Measurements from ENCODE around the gene CKS1B. TPM values are rescaled to one million over a fixed set of nuclear protein-coding genes. Genes with fewer than 3 reads are reported as not detected.

Gene CKS1B
- total RNA-seq, 5 donors from 2014 or later (not counting 1 experiment from before 2014, with no cell fraction given) = 7.9 to 11.8 (median 10.3) TPM

DNA sequence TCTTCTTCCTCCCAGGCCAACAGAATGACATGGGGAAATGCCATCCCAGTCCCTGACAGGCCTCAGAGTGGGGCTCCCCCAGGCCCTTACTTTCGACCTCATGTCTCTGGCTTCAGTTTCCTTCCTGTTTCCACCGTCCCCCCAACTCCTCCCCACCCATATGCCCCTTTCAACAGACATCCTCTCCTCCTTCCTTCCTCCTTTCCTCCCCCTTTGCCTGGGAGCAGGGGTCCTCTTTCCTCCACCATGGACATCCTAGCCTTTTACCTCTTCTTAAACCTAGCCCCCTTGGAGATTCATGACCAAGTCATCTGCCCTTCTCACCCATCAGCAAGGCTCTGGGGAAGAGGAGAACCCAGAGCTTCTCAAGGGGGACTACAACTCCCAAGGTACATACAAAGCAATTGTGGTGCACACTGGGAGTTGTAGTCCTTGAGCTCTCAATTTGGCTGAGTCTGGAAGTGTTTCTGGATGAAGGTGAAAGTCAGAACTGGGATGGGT is 32.2 kb downstream of the CKS1B start:
- CTCF ChIA-PET = interaction anchor here (0.5 to 1.1 kb wide), 7 partner anchors 9 to 451 kb away, joined by 3 to 10 read pairs (median 6); no protein-coding TSS in a partner anchor
- H3K4me1 ChIP-seq (ENCODE audit: control insufficient read depth in 1 of 2, extremely low read depth in 1 of 2, insufficient read depth in 2 of 2, low read length in 2 of 2) = peaks cover 29 to 91% of the 10 kb centered on the region in 2 experiments
- peak in 6 of 35 experiments; percentile 40 to 72 (median 46) for DNase-seq
- Mint-ChIP-seq H3K27me3 (no peaks in the 10 kb centered on the region), H3K36me3 (no peaks in the 10 kb centered on the region), H3K27ac (peak overlapping the region; percentile 94 to 97), H3K4me1 (peaks cover 64 to 73% (median 68%) of the 10 kb centered on the region in 3 donors), H3K9me3 (no peaks in the 10 kb centered on the region), H3K4me3 (peak overlapping the region; percentile 17 to 89 (median 35))
- H3K4me3 ChIP-seq (ENCODE audit: control insufficient read depth in 1 of 2, extremely low read depth in 1 of 2, low read length in 1 of 2) = no peak overlapping the region
- no peaks in the 10 kb centered on the region for H3K36me3 ChIP-seq (ENCODE audit: control insufficient read depth in 2 of 2, extremely low read depth in 1 of 2, insufficient read depth in 1 of 2, low read length in 1 of 2)
- POLR2A ChIA-PET = interaction anchor here in 1 of 2 donors (0.6 kb wide), 1 partner anchor 799 kb away, joined by 3 read pairs; no protein-coding TSS in a partner anchor
- H3K27ac ChIP-seq (ENCODE audit: low read length) = peak overlapping the region; percentile 78
- H3K27me3 ChIP-seq (replicated peaks in 1 of 2; ENCODE audit: control insufficient read depth in 2 of 2, extremely low read depth in 1 of 2, insufficient read depth in 2 of 2, low read length in 1 of 2) = no peaks in the 10 kb centered on the region
- no peaks in the 10 kb centered on the region for H3K9me3 ChIP-seq
- 0% methylated on average over 2 of the region's 2 CpGs for WGBS (ENCODE audit: insufficient coverage)
- ATAC-seq (replicated peaks in 1 of 4) = peak; percentile 18 to 53 (median 24)

DNA sequence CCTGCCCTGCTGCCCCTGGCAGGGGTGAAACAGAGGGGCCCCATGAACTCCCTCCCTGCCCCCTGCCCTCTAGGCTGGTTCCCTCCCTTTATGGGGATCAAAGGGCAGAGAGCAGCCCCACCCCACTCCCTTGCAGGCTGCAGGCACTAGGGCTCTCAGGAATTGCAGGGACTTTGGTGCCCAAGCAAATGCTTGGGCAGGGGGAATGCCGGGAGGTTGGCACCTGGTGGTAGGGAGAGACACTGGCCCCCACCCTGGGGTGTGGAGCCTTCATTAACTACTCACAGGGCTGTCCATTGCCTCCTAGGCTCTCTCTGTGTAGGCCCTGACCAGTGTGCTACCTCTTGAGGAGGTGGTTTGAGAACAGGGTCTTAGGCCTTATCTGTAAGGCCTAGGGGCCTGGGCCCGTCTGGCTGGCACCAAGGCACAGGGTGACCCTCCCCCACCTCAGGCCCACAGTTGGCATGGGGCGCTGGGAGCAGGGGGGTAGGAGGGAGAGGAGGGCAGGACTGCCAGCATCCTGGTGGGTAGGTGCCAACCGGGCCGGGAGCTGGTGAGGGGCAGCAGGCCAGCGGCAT is 32.9 kb downstream of the CKS1B start:
- peak in 1 of 4 experiments; percentile 2 for ATAC-seq (replicated peaks in 1 of 4)
- Histone ChIP-seq H3K4me1 (ENCODE audit: control insufficient read depth in 1 of 2, extremely low read depth in 1 of 2, insufficient read depth in 2 of 2, low read length in 2 of 2) (peaks cover 33 to 97% of the 10 kb centered on the region in 2 experiments), H3K36me3 (ENCODE audit: control insufficient read depth in 2 of 2, extremely low read depth in 1 of 2, insufficient read depth in 1 of 2, low read length in 1 of 2) (no peaks in the 10 kb centered on the region), H3K9me3 (no peaks in the 10 kb centered on the region), H3K27me3 (replicated peaks in 1 of 2; ENCODE audit: control insufficient read depth in 2 of 2, extremely low read depth in 1 of 2, insufficient read depth in 2 of 2, low read length in 1 of 2) (no peaks in the 10 kb centered on the region), H3K4me3 (ENCODE audit: control insufficient read depth in 1 of 2, extremely low read depth in 1 of 2, low read length in 1 of 2) (no peak overlapping the region), H3K27ac (ENCODE audit: low read length) (peak overlapping the region; percentile 80)
- POLR2A ChIA-PET = interaction anchor here (0.6 to 0.7 kb wide), 2 partner anchors 11 to 799 kb away, joined by 3 read pairs; no protein-coding TSS in a partner anchor
- Mint-ChIP-seq H3K4me3 (peak overlapping the region in 1 of 3 donors; percentile 89), H3K27ac (peak overlapping the region; percentile 94 to 97), H3K4me1 (peaks cover 69 to 79% (median 73%) of the 10 kb centered on the region in 3 donors), H3K9me3 (no peaks in the 10 kb centered on the region), H3K36me3 (no peaks in the 10 kb centered on the region), H3K27me3 (no peaks in the 10 kb centered on the region)
- CTCF ChIA-PET = interaction anchor here (0.6 to 1.0 kb wide), 5 partner anchors 10 to 78 kb away, joined by 3 to 10 read pairs (median 6); no protein-coding TSS in a partner anchor
- DNase-seq = no peak
- WGBS (ENCODE audit: insufficient coverage) = 89% methylated on average over 3 of the region's 6 CpGs

DNA sequence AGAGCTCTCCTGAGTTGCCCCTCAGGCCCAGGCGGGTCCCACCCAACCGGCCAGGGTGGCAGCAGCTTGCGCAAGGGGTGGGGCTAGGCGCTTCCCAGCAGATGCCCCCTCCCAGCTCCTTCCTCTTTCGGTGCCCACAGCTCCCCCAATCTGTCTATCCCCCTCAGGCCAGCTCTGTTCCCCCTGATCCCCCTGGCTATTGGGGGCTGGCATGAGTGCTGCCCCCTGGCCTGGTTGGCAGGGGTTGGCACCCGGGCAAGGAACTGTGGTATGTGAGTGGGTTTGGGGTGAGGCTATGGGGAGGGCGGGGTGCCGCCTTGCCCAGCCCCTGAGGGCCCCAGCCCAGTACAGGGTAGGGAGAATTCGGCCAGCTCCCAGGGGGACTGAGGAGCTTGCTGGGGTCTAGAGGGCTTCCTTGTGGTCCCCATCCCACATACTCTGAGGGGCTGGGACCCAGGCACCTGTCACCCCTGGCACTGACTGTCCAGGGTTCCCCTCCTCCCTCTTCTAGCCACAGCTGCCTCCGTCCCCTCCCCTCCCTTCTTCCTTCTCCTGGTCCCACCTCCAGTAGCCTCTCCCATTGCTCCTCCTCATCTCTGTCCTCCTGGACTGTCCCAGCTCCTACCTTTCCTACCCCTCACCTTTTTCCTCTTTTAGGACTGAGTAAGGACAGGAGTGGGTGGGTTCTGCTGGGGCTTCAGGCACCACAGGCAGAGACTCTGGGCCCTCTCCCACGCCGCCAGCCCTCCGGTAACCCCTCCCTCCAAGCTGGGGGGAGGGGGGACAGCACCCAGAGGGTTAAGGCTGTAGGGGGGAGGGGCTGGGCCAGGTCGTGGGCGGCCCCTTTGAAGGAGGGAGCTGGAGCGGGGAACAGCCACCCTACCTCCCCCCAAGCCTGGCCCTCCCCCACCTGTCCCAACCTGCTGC is 33.8 kb downstream of the CKS1B start:
- ChIA-PET CTCF (interaction anchor here in 1 of 2 donors (0.7 to 1.0 kb wide), 2 partner anchors 9 to 10 kb away, joined by 3 to 10 read pairs; no protein-coding TSS in a partner anchor), POLR2A (interaction anchor here in 1 of 2 donors (0.6 to 0.7 kb wide), 2 partner anchors 12 to 47 kb away, joined by 3 to 4 read pairs; no protein-coding TSS in a partner anchor)
- no peaks in the 10 kb centered on the region for H3K9me3 ChIP-seq
- Mint-ChIP-seq H3K9me3 (no peaks in the 10 kb centered on the region), H3K4me1 (peaks cover 78 to 88% (median 83%) of the 10 kb centered on the region in 3 donors), H3K36me3 (no peaks in the 10 kb centered on the region), H3K4me3 (peak overlapping the region; percentile 74 to 89 (median 83)), H3K27me3 (no peaks in the 10 kb centered on the region), H3K27ac (peak overlapping the region; percentile 92 to 95)
- peak in 1 of 35 experiments; percentile 28 for DNase-seq
- peaks cover 39 to 99% of the 10 kb centered on the region in 2 experiments for H3K4me1 ChIP-seq (ENCODE audit: control insufficient read depth in 1 of 2, extremely low read depth in 1 of 2, insufficient read depth in 2 of 2, low read length in 2 of 2)
- H3K27me3 ChIP-seq (replicated peaks in 1 of 2; ENCODE audit: control insufficient read depth in 2 of 2, extremely low read depth in 1 of 2, insufficient read depth in 2 of 2, low read length in 1 of 2) = no peaks in the 10 kb centered on the region
- peak overlapping the region; percentile 80 for H3K27ac ChIP-seq (ENCODE audit: low read length)
- WGBS (ENCODE audit: insufficient coverage) = 25% methylated on average over 2 of the region's 16 CpGs
- ATAC-seq (replicated peaks in 1 of 4) = no peak
- no peaks in the 10 kb centered on the region for H3K36me3 ChIP-seq (ENCODE audit: control insufficient read depth in 2 of 2, extremely low read depth in 1 of 2, insufficient read depth in 1 of 2, low read length in 1 of 2)
- H3K4me3 ChIP-seq (ENCODE audit: control insufficient read depth in 1 of 2, extremely low read depth in 1 of 2, low read length in 1 of 2) = peak overlapping the region; percentile 62 to 71

DNA sequence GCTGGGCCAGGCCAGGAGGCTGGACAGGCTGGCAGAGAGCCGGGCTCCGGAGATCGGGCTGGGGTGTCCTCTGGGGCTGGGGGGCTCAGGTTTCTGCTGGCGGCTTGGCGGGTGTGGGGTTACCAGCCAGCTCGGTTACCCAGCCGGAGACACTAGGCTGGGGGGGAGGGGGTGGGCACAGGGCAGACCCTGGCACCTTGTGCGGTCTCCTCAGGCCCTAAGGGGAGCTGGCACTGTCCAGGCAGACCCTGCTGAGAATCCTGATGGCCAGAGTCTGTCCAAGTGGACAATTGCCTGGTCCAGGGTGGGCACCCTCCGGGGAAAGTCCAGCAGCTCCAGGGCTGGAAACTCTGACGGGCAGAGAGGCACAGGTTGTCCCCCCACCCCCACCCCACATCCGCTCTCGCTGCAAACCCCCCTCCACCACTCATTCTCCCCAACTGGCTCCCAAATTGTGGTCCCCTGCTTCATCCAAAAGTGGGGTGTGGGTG is 34.8 kb downstream of the CKS1B start:
- H3K4me3 Mint-ChIP-seq = peak overlapping the region; percentile 74 to 89 (median 83)
- ChIA-PET CTCF (interaction anchor here in 1 of 2 donors (0.6 kb wide), 1 partner anchor 404 kb away, joined by 3 read pairs; no protein-coding TSS in a partner anchor), POLR2A (interaction anchor here in 1 of 2 donors (0.6 kb wide), 1 partner anchor 48 kb away, joined by 4 read pairs; no protein-coding TSS in a partner anchor)
- peaks cover 80 to 91% (median 85%) of the 10 kb centered on the region in 3 donors for H3K4me1 Mint-ChIP-seq
- H3K36me3 ChIP-seq (ENCODE audit: control insufficient read depth in 2 of 2, extremely low read depth in 1 of 2, insufficient read depth in 1 of 2, low read length in 1 of 2) = peaks cover 0 to 1% of the 10 kb centered on the region in 2 donors
- H3K27me3 ChIP-seq (replicated peaks in 1 of 2; ENCODE audit: control insufficient read depth in 2 of 2, extremely low read depth in 1 of 2, insufficient read depth in 2 of 2, low read length in 1 of 2) = no peaks in the 10 kb centered on the region
- no peaks in the 10 kb centered on the region for H3K9me3 ChIP-seq
- no peaks in the 10 kb centered on the region for H3K27me3 Mint-ChIP-seq
- H3K27ac Mint-ChIP-seq = peak overlapping the region; percentile 91 to 95
- ATAC-seq (replicated peaks in 1 of 4) (no peak), DNase-seq (no peak)
- peak overlapping the region; percentile 62 to 71 for H3K4me3 ChIP-seq (ENCODE audit: control insufficient read depth in 1 of 2, extremely low read depth in 1 of 2, low read length in 1 of 2)
- H3K9me3 Mint-ChIP-seq = no peaks in the 10 kb centered on the region
- peaks cover 41 to 99% of the 10 kb centered on the region in 2 experiments for H3K4me1 ChIP-seq (ENCODE audit: control insufficient read depth in 1 of 2, extremely low read depth in 1 of 2, insufficient read depth in 2 of 2, low read length in 2 of 2)
- peak overlapping the region; percentile 80 for H3K27ac ChIP-seq (ENCODE audit: low read length)
- WGBS (ENCODE audit: insufficient coverage) = 36% methylated on average over 9 of the region's 12 CpGs
- H3K36me3 Mint-ChIP-seq = no peaks in the 10 kb centered on the region

DNA sequence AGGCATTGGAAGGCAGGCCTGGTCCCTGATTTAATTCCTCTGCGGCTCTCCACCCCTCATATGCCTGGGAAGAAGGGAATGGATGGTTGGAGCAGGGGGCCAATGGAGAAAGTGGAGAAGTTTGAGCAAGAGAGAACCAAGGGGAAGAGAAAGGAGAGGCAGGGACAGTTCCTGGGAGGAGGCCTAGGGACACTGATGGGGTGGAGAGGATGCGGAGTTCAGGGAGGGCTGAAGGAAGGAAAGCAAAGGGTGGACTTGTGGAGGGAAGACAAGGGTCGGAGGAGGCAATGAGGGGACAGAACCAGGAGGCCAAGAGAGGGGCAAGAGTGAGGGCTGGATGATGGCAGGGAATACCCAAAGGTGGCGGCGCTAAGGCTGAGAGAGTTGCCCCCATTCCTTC is 35.3 kb downstream of the CKS1B start:
- Mint-ChIP-seq H3K4me3 (peak overlapping the region; percentile 74 to 89 (median 83)), H3K4me1 (peaks cover 78 to 90% (median 84%) of the 10 kb centered on the region in 3 donors), H3K36me3 (no peaks in the 10 kb centered on the region), H3K27me3 (no peaks in the 10 kb centered on the region), H3K27ac (peak overlapping the region; percentile 91 to 95), H3K9me3 (no peaks in the 10 kb centered on the region)
- Histone ChIP-seq H3K9me3 (no peaks in the 10 kb centered on the region), H3K4me3 (ENCODE audit: control insufficient read depth in 1 of 2, extremely low read depth in 1 of 2, low read length in 1 of 2) (peak overlapping the region; percentile 62 to 71), H3K27me3 (replicated peaks in 1 of 2; ENCODE audit: control insufficient read depth in 2 of 2, extremely low read depth in 1 of 2, insufficient read depth in 2 of 2, low read length in 1 of 2) (no peaks in the 10 kb centered on the region), H3K27ac (ENCODE audit: low read length) (peak overlapping the region; percentile 80), H3K36me3 (ENCODE audit: control insufficient read depth in 2 of 2, extremely low read depth in 1 of 2, insufficient read depth in 1 of 2, low read length in 1 of 2) (peaks cover 0 to 6% of the 10 kb centered on the region in 2 donors), H3K4me1 (ENCODE audit: control insufficient read depth in 1 of 2, extremely low read depth in 1 of 2, insufficient read depth in 2 of 2, low read length in 2 of 2) (peaks cover 39 to 99% of the 10 kb centered on the region in 2 experiments)
- ATAC-seq (replicated peaks in 1 of 4) (no peak), DNase-seq (no peak)
- CTCF ChIA-PET = no interaction called here
- WGBS (ENCODE audit: insufficient coverage) = 26% methylated on average over 2 of the region's 5 CpGs
- POLR2A ChIA-PET = no interaction called here
